Hepatocyte (in vitro differentiated cells): ENCODE data around the gene GMDS.

Source experiments
- CTCF ChIP-seq: fragments of 200-600 bp; sonication (generic); IDR thresholded peaks from 2 replicates; pipeline ENCODE4 v1.5.1; 2016; ENCODE audit warnings: antibody characterized with exemption, mild to moderate bottlenecking; ENCODE audit not compliant: poor library complexity
- EZH2 ChIP-seq: fragments of 200-600 bp; sonication (generic); IDR thresholded peaks from 2 replicates; pipeline ENCODE4 v1.6.1; 2016; ENCODE audit warnings: antibody characterized with exemption, mild to moderate bottlenecking, borderline replicate concordance
- EZH2phosphoT487 ChIP-seq: fragments of 200-600 bp; sonication (generic); IDR thresholded peaks from one replicate; pipeline ENCODE4 v1.6.1; 2018; ENCODE audit warnings: antibody characterized with exemption, mild to moderate bottlenecking, low read depth, moderate library complexity; ENCODE audit not compliant: unreplicated experiment, severe bottlenecking

DNA sequence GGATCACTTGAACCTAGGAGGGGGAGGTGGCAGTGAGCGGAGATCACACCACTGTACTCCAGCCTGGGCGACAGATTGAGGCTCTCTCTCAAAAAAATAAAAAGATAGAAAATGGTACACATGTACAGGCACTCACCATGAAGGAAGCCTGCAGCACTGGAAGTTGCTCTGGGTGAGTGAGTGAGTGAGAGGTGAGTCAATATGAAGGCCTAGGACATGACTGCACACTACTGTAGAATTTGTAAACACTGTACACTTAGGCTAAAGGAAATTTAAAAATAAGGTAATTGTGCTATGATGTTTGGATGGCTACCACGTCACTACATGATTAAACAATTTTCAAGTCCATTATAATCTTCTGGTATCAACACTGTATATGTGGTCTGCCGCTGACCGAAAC, 419.5 kb downstream of the GMDS start:
- TF ChIP-seq CTCF, result no peak
- TF ChIP-seq EZH2, result no peak
- TF ChIP-seq EZH2phosphoT487, result no peak
